Measurements from ENCODE around the gene GABRB2. TPM values are rescaled to one million over a fixed set of nuclear protein-coding genes. Genes with fewer than 3 reads are reported as not detected.

GABRB2 gene
- total and polyA plus RNA-seq, 7 donors = 0.04 to 0.36 (median 0.14) TPM

GRCh38 chr5:161387121-161387520 lies 159.4 kb downstream of the GABRB2 start:
- ATAC-seq = no peak
- H3K4me1 ChIP-seq = peaks cover 19% of the 10 kb centered on the region
- H3K27ac ChIP-seq = no peak overlapping the region
- WGBS, 3 donors = 78 to 82% (median 81%) methylated on average over 2 of the region's 2 CpGs
- TF ChIP-seq, protein P1, sequence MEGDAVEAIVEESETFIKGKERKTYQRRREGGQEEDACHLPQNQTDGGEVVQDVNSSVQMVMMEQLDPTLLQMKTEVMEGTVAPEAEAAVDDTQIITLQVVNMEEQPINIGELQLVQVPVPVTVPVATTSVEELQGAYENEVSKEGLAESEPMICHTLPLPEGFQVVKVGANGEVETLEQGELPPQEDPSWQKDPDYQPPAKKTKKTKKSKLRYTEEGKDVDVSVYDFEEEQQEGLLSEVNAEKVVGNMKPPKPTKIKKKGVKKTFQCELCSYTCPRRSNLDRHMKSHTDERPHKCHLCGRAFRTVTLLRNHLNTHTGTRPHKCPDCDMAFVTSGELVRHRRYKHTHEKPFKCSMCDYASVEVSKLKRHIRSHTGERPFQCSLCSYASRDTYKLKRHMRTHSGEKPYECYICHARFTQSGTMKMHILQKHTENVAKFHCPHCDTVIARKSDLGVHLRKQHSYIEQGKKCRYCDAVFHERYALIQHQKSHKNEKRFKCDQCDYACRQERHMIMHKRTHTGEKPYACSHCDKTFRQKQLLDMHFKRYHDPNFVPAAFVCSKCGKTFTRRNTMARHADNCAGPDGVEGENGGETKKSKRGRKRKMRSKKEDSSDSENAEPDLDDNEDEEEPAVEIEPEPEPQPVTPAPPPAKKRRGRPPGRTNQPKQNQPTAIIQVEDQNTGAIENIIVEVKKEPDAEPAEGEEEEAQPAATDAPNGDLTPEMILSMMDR (IDR thresholded peaks at IDR 0.05) = no peak
- intact Hi-C loops (cut with DNase I) = no loop called here
- no peaks in the 10 kb centered on the region for H3K9me3 ChIP-seq
- no peaks in the 10 kb centered on the region for H3K36me3 ChIP-seq (ENCODE audit: insufficient read depth in 1 of 2, low read depth in 1 of 2)
- H3K4me3 ChIP-seq = no peak overlapping the region
- H3K27me3 ChIP-seq (ENCODE audit: insufficient read depth in 3 of 3, low read length in 2 of 3) = no peaks in the 10 kb centered on the region
- DNase-seq = no peak

- DNase-seq (no peak), ATAC-seq (no peak)
- Histone ChIP-seq H3K27ac (no peak overlapping the region), H3K9me3 (no peaks in the 10 kb centered on the region), H3K36me3 (ENCODE audit: insufficient read depth in 1 of 2, low read depth in 1 of 2) (no peaks in the 10 kb centered on the region), H3K4me1 (peaks cover 1% of the 10 kb centered on the region), H3K4me3 (no peak overlapping the region), H3K27me3 (ENCODE audit: insufficient read depth in 3 of 3, low read length in 2 of 3) (no peaks in the 10 kb centered on the region)
- intact Hi-C loops (cut with DNase I) = no loop called here
- WGBS, 3 donors = 40 to 55% (median 47%) methylated on average over 4 of the region's 4 CpGs
- TF ChIP-seq, protein P1 (IDR thresholded peaks at IDR 0.05) = no peak
Observed at GRCh38 chr5:161385027-161385426, 161.5 kb downstream of the GABRB2 start.

DNA sequence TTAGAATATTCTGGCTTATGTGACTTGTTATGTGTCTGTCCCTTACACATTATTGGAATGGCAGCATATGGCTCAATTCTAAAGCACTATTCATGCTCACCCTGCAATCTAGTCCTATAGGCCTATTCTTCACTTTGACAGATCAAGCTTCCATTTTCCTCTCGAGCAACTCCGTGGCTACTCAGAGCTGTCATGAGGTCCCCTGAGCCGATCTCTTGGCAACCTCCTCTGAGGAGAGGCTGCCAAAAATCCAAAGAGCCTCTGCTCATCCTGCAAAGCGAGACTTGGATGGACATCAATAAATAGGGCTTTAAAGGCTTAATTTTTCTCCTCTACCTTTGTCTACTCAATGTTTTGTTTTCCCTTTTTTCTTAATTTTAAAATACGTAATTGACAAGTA lies 163.8 kb downstream of the GABRB2 start:
- no peak overlapping the region for H3K4me3 ChIP-seq
- intact Hi-C loops (cut with DNase I) = no loop called here
- 35 to 53% (median 38%) methylated on average over 5 of the region's 5 CpGs for WGBS, 3 donors
- no peak for DNase-seq
- no peaks in the 10 kb centered on the region for H3K27me3 ChIP-seq (ENCODE audit: insufficient read depth in 3 of 3, low read length in 2 of 3)
- no peaks in the 10 kb centered on the region for H3K4me1 ChIP-seq
- TF ChIP-seq, protein P1 (IDR thresholded peaks at IDR 0.05) = no peak
- H3K36me3 ChIP-seq (ENCODE audit: insufficient read depth in 1 of 2, low read depth in 1 of 2) = no peaks in the 10 kb centered on the region
- no peaks in the 10 kb centered on the region for H3K9me3 ChIP-seq
- ATAC-seq = no peak
- H3K27ac ChIP-seq = no peak overlapping the region

GRCh38 chr5:161380486-161380885 lies 166.0 kb downstream of the GABRB2 start:
- WGBS, 3 donors = 31 to 43% (median 42%) methylated on average over 1 of the region's 1 CpG
- ATAC-seq = no peak
- H3K27ac ChIP-seq = no peak overlapping the region
- no peaks in the 10 kb centered on the region for H3K36me3 ChIP-seq (ENCODE audit: insufficient read depth in 1 of 2, low read depth in 1 of 2)
- H3K27me3 ChIP-seq (ENCODE audit: insufficient read depth in 3 of 3, low read length in 2 of 3) = no peaks in the 10 kb centered on the region
- H3K9me3 ChIP-seq = no peaks in the 10 kb centered on the region
- TF ChIP-seq, protein P1 (IDR thresholded peaks at IDR 0.05) = no peak
- DNase-seq = no peak
- H3K4me1 ChIP-seq = no peaks in the 10 kb centered on the region
- H3K4me3 ChIP-seq = no peak overlapping the region
- intact Hi-C loops (cut with DNase I) = no loop called here

DNA sequence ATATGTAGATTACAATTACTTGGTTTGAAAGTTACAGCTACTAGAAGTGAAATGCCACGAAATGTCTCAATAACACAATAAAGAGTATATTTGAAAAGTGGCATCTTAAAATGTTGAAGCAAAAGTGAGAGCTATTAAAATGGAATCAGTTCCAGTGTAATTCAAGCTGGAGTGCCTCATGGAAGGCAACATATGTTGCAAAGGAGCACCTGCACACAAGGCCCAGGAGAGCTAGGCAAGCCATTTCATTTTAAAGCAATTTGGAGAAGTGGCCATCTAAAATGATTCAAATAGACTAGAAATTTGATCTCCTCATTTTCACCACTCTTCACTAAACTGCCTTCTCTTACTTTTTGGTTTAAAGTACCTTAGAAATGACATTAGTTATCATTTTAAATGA lies 167.8 kb downstream of the GABRB2 start:
- no peaks in the 10 kb centered on the region for H3K27me3 ChIP-seq (ENCODE audit: insufficient read depth in 3 of 3, low read length in 2 of 3)
- ATAC-seq (no peak), DNase-seq (no peak)
- no peak overlapping the region for H3K27ac ChIP-seq
- intact Hi-C loops (cut with DNase I) = no loop called here
- no peak overlapping the region for H3K4me3 ChIP-seq
- no peaks in the 10 kb centered on the region for H3K9me3 ChIP-seq
- H3K36me3 ChIP-seq (ENCODE audit: insufficient read depth in 1 of 2, low read depth in 1 of 2) = no peaks in the 10 kb centered on the region
- TF ChIP-seq, protein P1 (IDR thresholded peaks at IDR 0.05) = no peak
- WGBS, 3 donors = 48 to 65% (median 54%) methylated on average over 1 of the region's 1 CpG
- H3K4me1 ChIP-seq = no peaks in the 10 kb centered on the region

Measured in psoas muscle (tissue), 8 donors.